Measurements from ENCODE around the gene RREB1. TPM values are rescaled to one million over a fixed set of nuclear protein-coding genes. Genes with fewer than 3 reads are reported as not detected.

RREB1 gene
- total RNA-seq, 1 experiment from 2014 or later: 35.8 TPM

DNA sequence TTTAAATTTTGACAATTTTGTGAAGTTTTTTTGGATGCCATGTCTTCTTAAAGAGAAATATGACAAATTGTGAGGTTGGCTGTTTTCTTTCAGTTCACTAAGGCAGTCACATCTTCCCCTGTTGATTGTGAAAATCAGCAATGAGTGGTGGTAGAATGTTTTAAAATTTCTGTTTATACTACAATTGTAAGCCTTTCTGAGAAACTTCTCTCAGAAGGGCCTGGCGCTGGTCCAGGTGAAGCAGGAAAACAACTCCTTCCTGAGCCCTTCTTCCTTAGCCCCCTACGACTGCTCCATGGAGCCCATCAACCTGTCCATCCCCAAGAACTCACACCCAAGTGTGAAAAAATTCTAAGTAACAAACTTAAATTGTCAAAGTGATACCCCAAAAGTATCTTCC is 124.6 kb downstream of the RREB1 start:
- H3K27ac ChIP-seq (ENCODE audit: insufficient read length, low read depth, low read length): no peak overlapping the region
- H3K56ac ChIP-seq (ENCODE audit: insufficient read length, low read depth, low read length): no peak overlapping the region
- H4K20me1 ChIP-seq (ENCODE audit: control insufficient read depth, insufficient read depth, insufficient read length): no peaks in the 10 kb centered on the region
- H3K79me1 ChIP-seq (ENCODE audit: insufficient read depth, low read depth, low read length, poor library complexity, severe bottlenecking): no peaks in the 10 kb centered on the region
- H3K9me3 Mint-ChIP-seq: no peaks in the 10 kb centered on the region
- no peak for TF ChIP-seq CTCF (conservative IDR thresholded peaks at IDR 0.05)
- no peak overlapping the region for H3K9ac ChIP-seq (ENCODE audit: extremely low read depth, insufficient read length, low read length)
- no peak overlapping the region for H2AFZ ChIP-seq (ENCODE audit: low read length)
- no peaks in the 10 kb centered on the region for H3K79me2 ChIP-seq (ENCODE audit: insufficient read depth, low read length)
- no CpG with 5 or more reads among the region's 2 CpGs for WGBS (ENCODE audit: extremely low coverage, insufficient read length, low lambda C conversion rate)
- H3K4me1 ChIP-seq (ENCODE audit: insufficient read depth, low read length): no peaks in the 10 kb centered on the region
- H3K4ac ChIP-seq (ENCODE audit: low read depth, low read length): no peak overlapping the region
- H2BK12ac ChIP-seq (ENCODE audit: insufficient read length, low read depth, low read length): no peak overlapping the region
- H4K8ac ChIP-seq (replicated peaks; ENCODE audit: insufficient read length, low read depth, low read length): no peak overlapping the region
- no peak overlapping the region for H4K5ac ChIP-seq (ENCODE audit: insufficient read length, low read depth, low read length)
- H3K9me3 ChIP-seq (ENCODE audit: control insufficient read depth, low read depth, low read length): no peaks in the 10 kb centered on the region
- no peaks in the 10 kb centered on the region for H3K4me1 Mint-ChIP-seq
- DNase-seq: no peak
- no peak overlapping the region for H4K91ac ChIP-seq (ENCODE audit: insufficient read length, low read depth, low read length)
- peaks cover 4 to 44% (median 39%) of the 10 kb centered on the region in 3 experiments; a peak in 6 of 7 replicates for H3K36me3 Mint-ChIP-seq (ENCODE audit: insufficient read depth in 1 of 3, low read depth in 3 of 3)
- H3K23me2 ChIP-seq (ENCODE audit: insufficient read length, low read depth, low read length, poor library complexity, severe bottlenecking): no peaks in the 10 kb centered on the region
- no peak overlapping the region for H2BK5ac ChIP-seq (ENCODE audit: insufficient read length, low read length)
- H3K4me3 Mint-ChIP-seq: no peak overlapping the region
- no peak overlapping the region for H2BK120ac ChIP-seq (ENCODE audit: low read depth, low read length, poor library complexity, severe bottlenecking)
- no peaks in the 10 kb centered on the region for H3K27me3 Mint-ChIP-seq (ENCODE audit: low read depth)
- H3K23ac ChIP-seq (ENCODE audit: insufficient read length, low read depth, low read length): no peak overlapping the region
- H3K27ac Mint-ChIP-seq: no peak overlapping the region
- H3K4me2 ChIP-seq (ENCODE audit: insufficient read depth, insufficient read length, low read length): no peak overlapping the region
- H2AK5ac ChIP-seq (ENCODE audit: insufficient read length, low read length): no peak overlapping the region
- H3T11ph ChIP-seq (ENCODE audit: low read length): no peak overlapping the region
- H3K14ac ChIP-seq (ENCODE audit: insufficient read depth, low read length): no peak overlapping the region
- no peak overlapping the region for H2BK20ac ChIP-seq (ENCODE audit: low read depth, low read length, poor library complexity, severe bottlenecking)
- no peak overlapping the region for H2BK15ac ChIP-seq (ENCODE audit: low read depth, low read length)
- no peak overlapping the region for H3K18ac ChIP-seq (ENCODE audit: insufficient read length, low read depth, low read length)
- H3K27me3 ChIP-seq (ENCODE audit: insufficient read depth, low read length): no peaks in the 10 kb centered on the region

Data from H9 (cell line).